Measurements from ENCODE around the gene SHISA5. TPM values are rescaled to one million over a fixed set of nuclear protein-coding genes. Genes with fewer than 3 reads are reported as not detected.

Gene SHISA5
- total and polyA plus RNA-seq, 10 of the 15 experiments (the other 5 are each of a cell fraction or from before 2014, with no cell fraction given): 17.1 to 148 (median 67.3) TPM

- Histone ChIP-seq H3K4me1 (ENCODE audit: control insufficient read depth, insufficient read depth, low read length) (no peaks in the 10 kb centered on the region), H3K4me2 (ENCODE audit: control insufficient read depth, insufficient read depth) (no peak overlapping the region), H2AFZ (ENCODE audit: control insufficient read depth, low read depth, low read length) (no peak overlapping the region), H3K79me2 (ENCODE audit: control insufficient read depth, insufficient read depth, low read length) (no peaks in the 10 kb centered on the region), H3K4me3 (no peak overlapping the region), H4K20me1 (ENCODE audit: control insufficient read depth, insufficient read depth) (no peaks in the 10 kb centered on the region), H3K9ac (ENCODE audit: control insufficient read depth, insufficient read depth, low read length) (no peak overlapping the region), H3K36me3 (ENCODE audit: control insufficient read depth in 2 of 2, insufficient read depth in 2 of 2, low read length in 1 of 2) (no peaks in the 10 kb centered on the region), H3K27me3 (replicated peaks in 1 of 2; ENCODE audit: control insufficient read depth in 2 of 2, insufficient read depth in 2 of 2, low read length in 1 of 2) (no peaks in the 10 kb centered on the region), H3K27ac (ENCODE audit: control insufficient read depth, insufficient read depth) (no peak overlapping the region), H3K9me3 (replicated peaks; ENCODE audit: control insufficient read depth, insufficient read depth, low read length) (no peaks in the 10 kb centered on the region)
- 54% methylated on average over 17 of the region's 17 CpGs for WGBS (ENCODE audit: insufficient coverage, insufficient replicate concordance, low lambda C conversion rate, missing lambda C conversion rate)
- ATAC-seq (no peak), DNase-seq (ENCODE audit: low read depth, low spot score) (no peak), FAIRE-seq (no peak)
- intact Hi-C loops (cut with micrococcal nuclease; ENCODE audit: unreplicated experiment): no loop called here
- ChIA-PET POLR2A (no interaction called here), SMC1A (ENCODE audit: uncharacterized antibody, unreplicated experiment) (interaction anchor here (2.6 kb wide), 1 partner anchor 16 kb away, joined by 8 read pairs; no protein-coding TSS in a partner anchor), CTCF (interaction anchor here (1.0 to 22.0 kb wide), 3 partner anchors 17 to 129 kb away, joined by 3 to 757 read pairs (median 5); partner anchors contain the start of genes CCDC51 and TMA7), RAD21 (ENCODE audit: unreplicated experiment) (interaction anchor here (1.8 to 1.9 kb wide), 2 partner anchors 17 to 19 kb away, joined by 5 read pairs; no protein-coding TSS in a partner anchor)
- no TSS peak for BruUV-seq (replicated peaks)
- in situ Hi-C loops (cut with MboI): no loop called here
- TF ChIP-seq FOS (IDR thresholded peaks at IDR 0.05; ENCODE audit: borderline replicate concordance, extremely low read depth, insufficient read length): no peak
- no peak for TF ChIP-seq CBFB (IDR thresholded peaks at IDR 0.05; ENCODE audit: low read depth)
- no peak for TF ChIP-seq ZNF217 (IDR thresholded peaks at IDR 0.05)
- no peak for TF ChIP-seq TAF1 (IDR thresholded peaks at IDR 0.05; ENCODE audit: borderline replicate concordance, low read depth, low read length)
- TF ChIP-seq NFXL1 (IDR thresholded peaks at IDR 0.05; ENCODE audit: borderline replicate concordance): no peak
- TF ChIP-seq CREM (IDR thresholded peaks at IDR 0.05; ENCODE audit: low read depth): no peak
- no peak for TF ChIP-seq ZSCAN29 (IDR thresholded peaks at IDR 0.05)
- no peak for TF ChIP-seq ATF3 (IDR thresholded peaks at IDR 0.05; ENCODE audit: borderline replicate concordance, extremely low read depth, low read depth, low read length)
- no peak for TF ChIP-seq SIN3A (IDR thresholded peaks at IDR 0.05; ENCODE audit: low read depth, low read length)
- TF ChIP-seq PAX5 (IDR thresholded peaks at IDR 0.05; ENCODE audit: borderline replicate concordance, low read depth, low read length): no peak
- no peak for TF ChIP-seq CTCF (IDR thresholded peaks at IDR 0.05 in 2 of 3, conservative IDR thresholded peaks at IDR 0.05 in 1 of 3; ENCODE audit: control insufficient read depth in 2 of 3, extremely low read depth in 1 of 3, insufficient read depth in 1 of 3, low read depth in 3 of 3, low read length in 3 of 3)
- no peak for TF ChIP-seq BCLAF1 (IDR thresholded peaks at IDR 0.05)
- TF ChIP-seq FOXK2 (IDR thresholded peaks at IDR 0.05): no peak
- no peak for TF ChIP-seq CBX5 (IDR thresholded peaks at IDR 0.05; ENCODE audit: low read depth)
- TF ChIP-seq ZZZ3 (IDR thresholded peaks at IDR 0.05; ENCODE audit: control insufficient read depth, insufficient read length, low read depth): no peak
- no peak for TF ChIP-seq TBL1XR1 (IDR thresholded peaks at IDR 0.05; ENCODE audit: low read depth, low read length)
- TF ChIP-seq IRF3 (IDR thresholded peaks at IDR 0.05): no peak
- TF ChIP-seq USF1 (IDR thresholded peaks at IDR 0.05; ENCODE audit: borderline replicate concordance, extremely low read length, insufficient read depth, low read depth, low read length): no peak
- no peak for TF ChIP-seq HDAC2 (IDR thresholded peaks at IDR 0.05)
Measured at GRCh38 chr3:48419597-48419996, 84.4 kb downstream of the SHISA5 start.
